CD14-positive monocyte (primary cell): ENCODE results near the gene CFAP107. TPM values are rescaled to one million over a fixed set of nuclear protein-coding genes. Genes with fewer than 3 reads are reported as not detected.

Source experiments
- DNase-seq, 3 donors: peaks; one replicate each; pipeline ENCODE4 v3.0.0-alpha.2; 2011 to 2022
- H2AFZ ChIP-seq: 2 replicates; pipeline ENCODE4 v1.6.0; 2012; ENCODE audit warnings: mild to moderate bottlenecking, low read depth, low read length, inconsistent platforms; ENCODE audit not compliant: insufficient read depth, poor library complexity, severe bottlenecking
- H3K27ac ChIP-seq, 2 donors: 1 replicate in 1 of 2; 2 replicates in 1 of 2; pipeline ENCODE4 v1.5.1; 2012 to 2013; ENCODE audit warnings: low read length in 2 of 2, control low read depth in 1 of 2, inconsistent platforms in 1 of 2, low read depth in 1 of 2, mild to moderate bottlenecking in 1 of 2
- H3K27me3 ChIP-seq, 2 donors: one replicate each; pipeline versions ENCODE4 v1.6.0 to v1.6.1; 2011 to 2013; ENCODE audit warnings: low read length in 2 of 2; ENCODE audit not compliant: control insufficient read depth in 2 of 2, insufficient read depth in 2 of 2
- H3K36me3 ChIP-seq, 2 donors: replicated peaks in 1 of 2; 1 replicate in 1 of 2; 2 replicates in 1 of 2; pipeline versions ENCODE4 v1.5.1 to v1.6.1; 2012 to 2013; ENCODE audit warnings: low read length in 2 of 2, control low read depth in 1 of 2, inconsistent platforms in 1 of 2, mild to moderate bottlenecking in 1 of 2; ENCODE audit not compliant: insufficient read depth in 2 of 2, control insufficient read depth in 1 of 2
- H3K4me1 ChIP-seq, 2 donors: 1 replicate in 1 of 2; 2 replicates in 1 of 2; pipeline versions ENCODE4 v1.5.1 to v1.6.1; 2012 to 2013; ENCODE audit warnings: low read length in 2 of 2, control low read depth in 1 of 2, inconsistent platforms in 1 of 2, mild to moderate bottlenecking in 1 of 2, moderate library complexity in 1 of 2; ENCODE audit not compliant: insufficient read depth in 2 of 2, control insufficient read depth in 1 of 2
- H3K4me2 ChIP-seq: replicated peaks from 2 replicates; pipeline ENCODE3; 2012; ENCODE audit warnings: low read length, moderate library complexity, mild to moderate bottlenecking; ENCODE audit not compliant: poor library complexity, severe bottlenecking; ENCODE audit errors: extremely low read depth
- H3K4me3 ChIP-seq, 3 experiments: fragments of 200-600 bp in 1 of 3; sonication (generic) in 1 of 3; replicated peaks in 1 of 3; 1 replicate in 2 of 3; 2 replicates in 1 of 3; pipeline ENCODE4 v1.5.1; 2011 to 2013; ENCODE audit warnings: low read length in 3 of 3, mild to moderate bottlenecking in 3 of 3, control low read depth in 2 of 3, low read depth in 2 of 3, inconsistent platforms in 1 of 3, moderate library complexity in 1 of 3
- H3K79me2 ChIP-seq: 2 replicates; pipeline ENCODE4 v1.6.0; 2012; ENCODE audit warnings: mild to moderate bottlenecking, control low read depth, inconsistent platforms, low read length, moderate library complexity; ENCODE audit not compliant: insufficient read depth
- H3K9ac ChIP-seq: 2 replicates; pipeline ENCODE4 v1.6.0; 2017; ENCODE audit warnings: low read length, mild to moderate bottlenecking; ENCODE audit not compliant: insufficient read depth, poor library complexity, severe bottlenecking
- H3K9me3 ChIP-seq, 2 donors: replicated peaks in 1 of 2; 1 replicate in 1 of 2; 2 replicates in 1 of 2; pipeline versions ENCODE4 v1.5.1 to v1.6.1; 2012 to 2013; ENCODE audit warnings: low read length in 2 of 2, control low read depth in 1 of 2; ENCODE audit not compliant: control insufficient read depth in 1 of 2, insufficient read depth in 1 of 2
- H4K20me1 ChIP-seq: 2 replicates; pipeline ENCODE4 v1.6.0; 2012; ENCODE audit warnings: mild to moderate bottlenecking, low read length, control low read depth, moderate library complexity; ENCODE audit not compliant: insufficient read depth
- H3K27ac Mint-ChIP-seq, 7 donors: one replicate each; pipeline ENCODE4 v1.8.0; 2020; ENCODE audit warnings: mild to moderate bottlenecking in 7 of 7, mixed read lengths in 7 of 7, moderate library complexity in 6 of 7, inconsistent platforms in 2 of 7
- H3K27me3 Mint-ChIP-seq, 3 donors: one replicate each; pipeline ENCODE4 v1.8.0; 2021 to 2022; ENCODE audit warnings: low read depth in 3 of 3, mild to moderate bottlenecking in 3 of 3, mixed read lengths in 3 of 3, moderate library complexity in 3 of 3, inconsistent platforms in 1 of 3
- H3K36me3 Mint-ChIP-seq, 2 donors: one replicate each; pipeline ENCODE4 v1.8.0; 2020; ENCODE audit warnings: mixed read lengths in 2 of 2, inconsistent platforms in 1 of 2, mild to moderate bottlenecking in 1 of 2
- H3K4me1 Mint-ChIP-seq: one replicate; pipeline ENCODE4 v1.8.0; 2020; ENCODE audit warnings: mild to moderate bottlenecking, mixed read lengths
- H3K4me3 Mint-ChIP-seq, 2 donors: one replicate each; pipeline ENCODE4 v1.8.0; 2020; ENCODE audit warnings: mild to moderate bottlenecking in 2 of 2, mixed read lengths in 2 of 2, moderate library complexity in 1 of 2
- H3K9me3 Mint-ChIP-seq, 7 donors: one replicate each; pipeline ENCODE4 v1.8.0; 2020 to 2022; ENCODE audit warnings: mixed read lengths in 7 of 7, mild to moderate bottlenecking in 6 of 7, moderate library complexity in 6 of 7, inconsistent platforms in 2 of 7
- WGBS: methylation state at CpG from one replicate; pipeline ENCODE4 v1.1.5; 2013; ENCODE audit warnings: missing lambda C conversion rate; ENCODE audit not compliant: insufficient coverage; 5-methylcytosine and 5-hydroxymethylcytosine counted together
- intact Hi-C, 2 donors: fragments of 100-400 bp; cut with micrococcal nuclease; formaldehyde crosslinking; loops; one replicate each; pipeline versions ENCODE4 v1.15.0 to v1.15.1; 2023
- polyA minus RNA-seq: library from RNA; depleted of rRNA, polyadenylated mRNA; stranded (reverse); fragments of >200 nt; gene quantifications from 2 replicates; pipeline ENCODE4 v1.2.3, GENCODE V29; 2012
- polyA plus RNA-seq, 3 donors: library from polyadenylated mRNA; depleted of rRNA in 1 of 3; unstranded in 2 of 3; stranded (reverse) in 1 of 3; fragments of 300-500 nt in 2 of 3; fragments of >200 nt in 1 of 3; fragmentation: Illumina TruSeq in 2 of 3; gene quantifications; 1 replicate in 2 of 3; 2 replicates in 1 of 3; pipeline ENCODE4 v1.2.3, GENCODE V29; 2012 to 2021
- total RNA-seq, 12 experiments: library from RNA in 1 of 12; stranded (reverse) in 1 of 12; fragments of 120-200 nt in 1 of 12; gene quantifications; one replicate each; pipeline ENCODE4 v1.2.4 and lab custom pipeline; 2013 to 2026; ENCODE audit warnings: mixed read lengths in 6 of 12, inconsistent platforms in 1 of 12
- TF ChIP-seq, protein P1 (sequence below): fragments of 200-600 bp; IDR thresholded peaks from one replicate; pipeline ENCODE4 v1.8.0; 2022; ENCODE audit warnings: antibody characterized with exemption, mild to moderate bottlenecking

CFAP107 gene, protein sequence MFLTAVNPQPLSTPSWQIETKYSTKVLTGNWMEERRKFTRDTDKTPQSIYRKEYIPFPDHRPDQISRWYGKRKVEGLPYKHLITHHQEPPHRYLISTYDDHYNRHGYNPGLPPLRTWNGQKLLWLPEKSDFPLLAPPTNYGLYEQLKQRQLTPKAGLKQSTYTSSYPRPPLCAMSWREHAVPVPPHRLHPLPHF
- total RNA-seq (2013) = not detected
- polyA plus RNA-seq (not detected), polyA minus RNA-seq (not detected in 2 replicates), total RNA-seq (lab: John Stamatoyannopoulos, UW) (0 to 1.4 (median 0) reads per million in 11 experiments)

DNA sequence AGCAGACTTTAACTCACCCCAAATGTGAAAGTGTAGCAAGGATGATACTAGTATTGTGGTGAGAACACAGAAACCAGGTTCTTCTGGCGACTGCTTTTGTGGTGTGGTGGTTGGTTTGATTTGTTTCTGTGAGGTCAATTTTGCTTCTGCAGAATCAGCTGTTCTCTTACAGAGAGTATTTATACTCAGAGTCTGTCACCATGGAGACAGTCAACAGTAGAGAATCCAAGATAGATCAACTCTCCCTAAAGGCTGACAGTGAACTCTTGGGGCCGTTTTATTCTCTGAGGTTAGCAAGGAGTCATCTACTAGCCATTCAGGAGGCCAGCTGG lies at the start of gene CFAP107:
Gene CFAP107 (plus strand): TSS at position 209 of the 332 bp plus-strand sequence. CDS start 231 bp downstream, outside the sequence.
- no peak within 1 kb of the TSS for H3K4me2 ChIP-seq
- H3K9me3 Mint-ChIP-seq = peaks cover 13 to 31% (median 24%) of the 10 kb centered on the region in 7 donors
- H3K36me3 ChIP-seq = no peaks in the 10 kb centered on the region
- TF ChIP-seq, protein P1, sequence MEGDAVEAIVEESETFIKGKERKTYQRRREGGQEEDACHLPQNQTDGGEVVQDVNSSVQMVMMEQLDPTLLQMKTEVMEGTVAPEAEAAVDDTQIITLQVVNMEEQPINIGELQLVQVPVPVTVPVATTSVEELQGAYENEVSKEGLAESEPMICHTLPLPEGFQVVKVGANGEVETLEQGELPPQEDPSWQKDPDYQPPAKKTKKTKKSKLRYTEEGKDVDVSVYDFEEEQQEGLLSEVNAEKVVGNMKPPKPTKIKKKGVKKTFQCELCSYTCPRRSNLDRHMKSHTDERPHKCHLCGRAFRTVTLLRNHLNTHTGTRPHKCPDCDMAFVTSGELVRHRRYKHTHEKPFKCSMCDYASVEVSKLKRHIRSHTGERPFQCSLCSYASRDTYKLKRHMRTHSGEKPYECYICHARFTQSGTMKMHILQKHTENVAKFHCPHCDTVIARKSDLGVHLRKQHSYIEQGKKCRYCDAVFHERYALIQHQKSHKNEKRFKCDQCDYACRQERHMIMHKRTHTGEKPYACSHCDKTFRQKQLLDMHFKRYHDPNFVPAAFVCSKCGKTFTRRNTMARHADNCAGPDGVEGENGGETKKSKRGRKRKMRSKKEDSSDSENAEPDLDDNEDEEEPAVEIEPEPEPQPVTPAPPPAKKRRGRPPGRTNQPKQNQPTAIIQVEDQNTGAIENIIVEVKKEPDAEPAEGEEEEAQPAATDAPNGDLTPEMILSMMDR = no peak
- no peaks in the 10 kb centered on the region for H3K27me3 ChIP-seq
- no peaks in the 10 kb centered on the region for H4K20me1 ChIP-seq
- H3K9ac ChIP-seq = no peak within 1 kb of the TSS
- H3K36me3 Mint-ChIP-seq = no peaks in the 10 kb centered on the region
- no peak within 1 kb of the TSS for H2AFZ ChIP-seq
- intact Hi-C loops = no loop called here
- 88% methylated on average over 1 of the region's 2 CpGs for WGBS
- H3K4me3 Mint-ChIP-seq = no peak within 1 kb of the TSS
- H3K27ac ChIP-seq = no peak within 1 kb of the TSS
- H3K4me3 ChIP-seq = no peak within 1 kb of the TSS
- no peaks in the 10 kb centered on the region for H3K79me2 ChIP-seq
- peaks cover 10 to 21% of the 10 kb centered on the region in 2 donors for H3K9me3 ChIP-seq
- H3K27me3 Mint-ChIP-seq = peaks cover 4 to 5% (median 4%) of the 10 kb centered on the region in 3 donors
- no peaks in the 10 kb centered on the region for H3K4me1 Mint-ChIP-seq
- H3K4me1 ChIP-seq = no peaks in the 10 kb centered on the region
- no peak within 1 kb of the TSS for H3K27ac Mint-ChIP-seq
- no peak for DNase-seq

DNA sequence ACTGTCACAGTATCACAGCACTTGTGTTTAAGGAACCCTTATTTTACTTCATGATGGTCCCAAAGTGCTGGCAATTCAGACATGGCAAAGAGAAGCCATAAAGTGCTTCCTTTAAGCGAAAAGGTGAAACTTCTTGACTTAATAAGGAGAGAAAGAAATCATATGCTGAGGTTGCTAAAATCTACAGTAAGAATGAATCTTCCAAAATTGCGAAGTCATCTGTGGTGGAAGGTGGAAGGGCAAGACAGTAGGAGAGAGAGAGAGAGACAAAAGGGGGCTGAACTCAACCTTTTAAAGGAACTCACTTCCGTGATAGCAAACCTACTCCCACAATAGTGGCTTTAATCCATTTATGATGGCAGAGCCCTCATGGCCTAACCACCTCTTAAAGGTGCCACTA lies 49.3 kb upstream of the CFAP107 start:
- H3K4me1 ChIP-seq = no peaks in the 10 kb centered on the region
- H3K36me3 ChIP-seq = no peaks in the 10 kb centered on the region
- peaks cover 0 to 5% of the 10 kb centered on the region in 2 donors for H3K27me3 ChIP-seq
- no peaks in the 10 kb centered on the region for H3K36me3 Mint-ChIP-seq
- intact Hi-C loops = no loop called here
- no peak overlapping the region for H3K4me2 ChIP-seq
- H2AFZ ChIP-seq = no peak overlapping the region
- no peaks in the 10 kb centered on the region for H4K20me1 ChIP-seq
- H3K4me3 Mint-ChIP-seq = no peak overlapping the region
- H3K27ac ChIP-seq = no peak overlapping the region
- 80% methylated on average over 1 of the region's 3 CpGs for WGBS
- H3K4me3 ChIP-seq = no peak overlapping the region
- no peak overlapping the region for H3K27ac Mint-ChIP-seq
- H3K9ac ChIP-seq = no peak overlapping the region
- H3K27me3 Mint-ChIP-seq = peaks cover 3 to 13% (median 3%) of the 10 kb centered on the region in 3 donors
- H3K79me2 ChIP-seq = no peaks in the 10 kb centered on the region
- no peaks in the 10 kb centered on the region for H3K9me3 ChIP-seq
- H3K9me3 Mint-ChIP-seq = peaks cover 2 to 12% (median 7%) of the 10 kb centered on the region in 7 donors
- TF ChIP-seq, protein P1 = no peak
- DNase-seq = no peak
- no peaks in the 10 kb centered on the region for H3K4me1 Mint-ChIP-seq
